ENCODE data around the gene INPP5F.

The INPP5F gene

GRCh38 chr10:119817991-119818888 lies 92.4 kb downstream of the INPP5F start:
- peak; percentile 59 to 61 for DNase-seq (ENCODE audit: low read depth in 2 of 2)

DNA sequence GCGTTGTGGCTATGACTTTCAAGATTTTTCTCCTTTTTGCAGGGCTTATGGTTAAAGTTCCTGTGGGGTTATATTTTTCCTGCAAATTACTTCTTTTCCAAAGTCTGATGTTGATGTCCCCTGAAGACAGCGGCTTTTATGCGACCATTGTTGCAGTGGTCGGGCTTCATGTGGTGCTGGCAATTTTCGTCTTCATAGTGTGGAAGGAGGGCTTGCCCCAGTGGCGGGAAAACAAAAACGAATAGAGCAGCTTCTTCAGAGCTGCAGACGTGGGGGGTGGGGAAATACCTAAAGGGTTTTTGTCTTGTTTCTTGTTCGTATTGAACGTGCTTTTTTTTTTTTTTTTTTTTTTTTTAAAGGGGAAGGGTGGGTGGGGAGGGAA lies 93.0 kb downstream of the INPP5F start:
- DNase-seq (ENCODE audit: low read depth in 2 of 2), result no peak

- no peak for DNase-seq (ENCODE audit: low read depth in 2 of 2)
Observed at GRCh38 chr10:119821182-119821581, 95.3 kb downstream of the INPP5F start.

DNA sequence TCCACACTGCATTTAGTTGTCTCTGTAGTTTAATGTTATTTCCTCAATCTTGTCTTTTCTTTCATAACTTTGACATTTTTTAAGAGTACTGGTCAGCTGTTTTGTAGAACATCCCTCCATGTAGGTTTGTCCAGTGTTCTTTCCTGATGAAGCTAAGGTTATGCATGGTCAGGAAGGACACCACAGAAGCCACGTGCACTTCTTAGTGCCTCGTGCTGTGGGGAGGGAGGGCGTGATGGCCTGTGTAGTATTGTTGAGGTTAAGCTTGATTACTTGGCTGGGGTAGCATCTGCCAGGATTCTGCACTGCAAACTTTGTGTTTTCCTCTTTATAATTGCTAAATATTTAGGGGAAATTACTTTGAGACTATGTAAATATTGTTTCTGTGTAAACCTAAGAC lies 98.4 kb downstream of the INPP5F start:
- no peak for DNase-seq (ENCODE audit: low read depth in 2 of 2)

GRCh38 chr10:119826771-119827170 lies 100.9 kb downstream of the INPP5F start:
- no peak for DNase-seq (ENCODE audit: low read depth in 2 of 2)

DNA sequence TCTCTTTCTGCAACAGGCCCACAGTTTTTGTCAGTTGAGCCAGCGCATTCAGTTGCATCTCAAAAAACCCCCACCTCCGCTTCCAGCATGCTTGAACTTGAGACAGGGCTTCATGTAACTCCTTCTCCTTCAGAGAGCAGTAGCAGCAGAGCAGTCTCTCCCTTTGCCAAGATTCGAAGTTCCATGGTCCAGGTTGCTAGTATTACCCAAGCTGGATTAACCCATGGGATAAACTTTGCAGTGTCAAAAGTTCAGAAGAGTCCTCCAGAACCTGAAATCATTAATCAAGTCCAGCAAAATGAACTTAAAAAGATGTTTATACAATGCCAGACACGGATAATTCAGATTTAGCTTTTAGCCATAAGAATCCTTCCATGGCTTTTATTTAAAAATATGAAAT lies 101.6 kb downstream of the INPP5F start:
- no peak for DNase-seq (ENCODE audit: low read depth in 2 of 2)

DNA sequence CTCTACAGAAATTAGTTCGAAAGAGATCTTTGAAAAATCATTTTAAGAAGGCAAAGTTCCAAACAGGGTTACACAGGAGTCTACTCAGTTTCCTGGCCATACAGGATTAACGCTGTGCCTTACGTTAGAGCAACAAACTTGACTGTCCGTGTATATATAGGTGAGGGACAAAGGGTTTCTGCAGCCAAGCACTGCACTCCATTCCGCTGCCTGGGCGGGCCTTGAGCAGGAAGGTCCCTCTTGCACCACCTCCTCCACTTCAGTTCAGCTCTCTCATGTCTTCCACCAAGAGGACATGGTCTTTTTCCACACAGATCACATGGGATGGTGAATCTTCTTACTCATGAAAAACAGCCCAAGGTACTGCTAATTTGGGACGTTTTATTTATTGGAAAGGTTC lies 103.6 kb downstream of the INPP5F start:
- no peak for DNase-seq (ENCODE audit: low read depth in 2 of 2)

- no peak for DNase-seq (ENCODE audit: low read depth in 2 of 2)
Observed at GRCh38 chr10:119830851-119831250, 105.0 kb downstream of the INPP5F start.

- DNase-seq (ENCODE audit: low read depth in 2 of 2), result no peak
Observed at GRCh38 chr10:119831656-119832055, 105.8 kb downstream of the INPP5F start.

DNA sequence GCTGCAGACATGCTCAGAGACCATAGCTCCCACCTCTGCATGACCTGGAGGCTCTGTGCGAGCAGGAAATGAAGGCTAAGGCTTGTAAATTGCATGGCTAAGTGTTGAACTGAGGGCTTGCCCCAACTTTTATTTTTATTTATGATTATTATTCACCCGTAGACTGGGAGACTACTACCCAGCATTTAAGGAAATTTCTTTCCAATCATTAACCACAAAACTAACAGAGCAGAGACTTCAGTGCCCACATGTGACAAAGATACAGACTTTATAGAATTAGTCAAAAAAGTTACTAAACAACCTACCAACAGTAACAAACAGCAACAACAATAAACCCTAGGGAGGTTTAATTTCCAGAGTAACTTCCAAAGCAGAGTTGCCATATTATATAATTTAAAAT lies 107.1 kb downstream of the INPP5F start:
- DNase-seq (ENCODE audit: low read depth in 2 of 2), result no peak

GRCh38 chr10:119834188-119834587 lies 108.3 kb downstream of the INPP5F start:
- DNase-seq (ENCODE audit: low read depth in 2 of 2), result no peak

- DNase-seq (ENCODE audit: low read depth in 2 of 2), result no peak
Observed at GRCh38 chr10:119845656-119846055, 119.8 kb downstream of the INPP5F start.

DNA sequence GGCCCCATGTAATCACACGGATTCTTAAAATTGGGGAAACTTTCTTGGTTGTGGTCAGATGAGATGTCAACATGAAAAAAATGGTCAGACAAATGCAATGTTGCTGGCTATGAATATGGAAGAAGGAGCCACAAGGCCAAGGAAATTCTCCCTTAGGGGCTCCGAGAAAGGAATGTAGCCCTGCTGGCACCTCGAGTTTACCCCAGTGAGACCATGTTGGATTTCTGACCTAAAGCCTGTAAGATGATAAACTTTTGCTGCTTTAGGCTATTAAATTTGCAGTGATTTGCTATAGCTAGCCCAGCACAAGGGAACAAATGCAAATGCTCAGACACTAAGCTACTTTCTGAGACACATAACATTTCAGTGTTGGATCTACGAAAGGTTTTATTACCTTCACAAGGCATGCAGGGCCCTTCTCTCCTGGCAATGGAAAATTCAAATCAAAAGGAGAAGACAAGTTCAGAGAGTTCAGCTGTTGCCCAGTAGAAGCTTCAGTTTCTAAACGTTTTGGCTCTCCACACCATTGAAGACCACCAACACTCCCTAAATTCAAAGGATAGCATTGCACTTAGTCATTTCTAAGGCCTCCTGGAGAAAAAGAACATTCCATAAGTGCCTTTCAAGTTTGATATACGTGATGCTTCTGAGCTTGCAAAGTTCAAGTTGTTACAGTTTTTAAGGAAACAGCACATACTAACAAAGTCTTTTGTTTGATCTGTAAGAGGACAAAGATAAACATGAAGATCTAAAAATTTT lies 123.4 kb downstream of the INPP5F start:
- DNase-seq (ENCODE audit: low read depth in 2 of 2), result peak; percentile 64 to 67

DNA sequence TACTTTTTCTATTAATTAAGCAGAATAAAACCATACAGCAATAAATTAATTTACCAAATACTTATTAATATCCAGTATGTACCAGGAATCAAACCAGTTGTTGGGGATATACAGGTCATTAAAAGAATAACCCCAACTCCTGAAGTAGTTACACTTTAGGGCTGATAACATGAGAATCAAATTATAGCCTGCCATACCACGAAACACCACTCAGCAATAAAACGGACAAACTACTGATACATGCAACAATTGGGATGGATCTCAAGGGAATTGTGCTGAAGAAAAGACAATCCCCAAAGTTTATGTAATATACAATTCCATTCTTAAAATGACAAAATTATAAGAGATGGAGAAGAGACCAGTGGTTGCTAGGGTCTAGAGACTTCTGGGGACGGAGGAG lies 124.1 kb downstream of the INPP5F start:
- DNase-seq (ENCODE audit: low read depth in 2 of 2), result no peak

DNA sequence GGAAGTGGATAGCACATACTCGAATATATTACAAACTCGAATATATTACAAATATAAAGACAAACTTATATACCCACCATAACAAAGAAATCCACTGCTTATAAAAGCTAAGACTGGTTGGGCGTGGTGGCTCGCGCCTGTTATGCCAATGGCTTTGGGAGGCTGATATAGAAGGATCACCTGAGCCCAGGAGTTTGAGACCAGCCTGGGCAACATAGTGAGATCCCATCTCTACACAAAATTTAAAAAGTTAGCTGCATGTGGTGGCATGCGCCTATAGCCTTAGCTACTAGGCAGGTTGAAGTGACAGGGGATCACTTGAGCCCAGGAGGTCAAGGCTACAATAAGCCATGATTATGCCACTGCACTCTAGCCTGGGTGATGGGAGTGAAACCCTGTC lies 126.4 kb downstream of the INPP5F start:
- DNase-seq (ENCODE audit: low read depth in 2 of 2), result no peak

- DNase-seq (ENCODE audit: low read depth in 2 of 2), result no peak
Observed at GRCh38 chr10:119852822-119853221, 127.0 kb downstream of the INPP5F start.

DNA sequence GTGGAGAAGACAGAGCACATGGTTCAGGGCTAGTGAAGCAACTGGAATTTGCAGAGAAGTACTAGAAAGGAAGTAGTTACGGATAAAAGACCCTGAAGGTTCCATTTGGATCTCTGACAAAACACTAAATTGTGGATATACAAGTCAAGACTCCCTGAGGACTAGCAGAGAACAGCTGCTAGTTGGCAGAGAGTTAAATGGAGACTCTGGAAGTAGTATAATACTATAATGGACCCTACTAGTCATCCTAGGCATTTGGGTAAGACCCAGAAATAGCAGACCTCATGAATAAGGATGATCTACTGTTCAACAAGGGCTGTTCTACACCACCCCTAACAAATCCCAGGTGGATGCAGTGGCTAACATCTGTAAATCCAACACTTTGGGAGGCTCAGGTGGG lies 127.7 kb downstream of the INPP5F start:
- no peak for DNase-seq (ENCODE audit: low read depth in 2 of 2)

DNA sequence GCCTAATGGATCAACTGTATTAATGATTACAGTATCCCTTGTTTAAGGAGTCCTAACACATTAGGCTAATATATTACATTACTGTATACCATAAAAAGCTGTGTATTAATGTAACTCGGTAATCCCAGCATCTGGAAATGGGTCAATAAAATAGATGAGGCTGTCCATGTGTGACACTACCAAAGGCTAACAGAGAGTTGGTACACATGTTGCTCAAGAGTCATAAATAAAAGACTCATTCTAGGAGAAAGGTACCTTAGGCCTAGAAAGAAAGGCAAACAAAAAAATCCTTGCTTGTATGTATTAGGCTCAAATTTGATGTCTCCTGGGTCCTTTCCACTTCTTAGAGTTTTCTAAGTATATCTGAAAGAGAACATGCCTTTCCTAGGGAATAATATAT lies 132.2 kb downstream of the INPP5F start:
- DNase-seq (ENCODE audit: low read depth in 2 of 2), result no peak

- DNase-seq (ENCODE audit: low read depth in 2 of 2), result peak in 1 of 2 experiments; percentile 11
Observed at GRCh38 chr10:119859420-119860258, 133.8 kb downstream of the INPP5F start.

DNA sequence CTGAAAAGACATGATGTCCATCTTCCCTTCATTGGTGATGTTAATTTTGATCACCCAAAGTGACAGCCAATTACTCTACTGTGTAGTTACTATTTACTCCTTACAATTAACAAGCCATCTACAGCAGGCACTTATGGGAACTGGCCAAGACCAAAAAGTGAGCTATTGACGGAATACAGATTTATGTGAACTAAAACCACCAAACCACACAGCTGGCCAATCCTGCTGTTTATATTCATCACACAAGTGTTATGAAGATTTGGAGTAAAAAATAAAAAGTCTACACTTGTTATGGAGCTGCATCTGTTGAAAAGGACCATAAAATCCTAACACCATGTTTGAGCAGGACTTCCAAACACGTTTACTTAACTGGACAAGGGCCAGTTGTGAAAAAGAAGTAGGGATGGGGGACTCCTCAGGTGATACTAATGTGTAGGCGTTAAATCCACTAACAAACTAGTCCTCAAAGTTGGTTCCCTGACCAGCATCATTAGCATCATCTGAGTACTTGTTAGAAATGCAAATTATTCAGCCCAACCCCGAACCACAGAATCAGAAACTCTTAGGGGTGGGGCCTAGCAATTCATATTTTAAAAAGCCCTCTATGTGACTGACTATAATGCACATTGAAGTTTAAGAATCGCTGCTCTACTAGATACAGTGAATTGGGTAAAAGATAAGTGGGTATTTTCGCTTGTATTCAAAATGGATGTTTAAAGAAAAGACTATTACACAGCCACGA lies 135.2 kb downstream of the INPP5F start:
- DNase-seq (ENCODE audit: low read depth in 2 of 2), result no peak

DNA sequence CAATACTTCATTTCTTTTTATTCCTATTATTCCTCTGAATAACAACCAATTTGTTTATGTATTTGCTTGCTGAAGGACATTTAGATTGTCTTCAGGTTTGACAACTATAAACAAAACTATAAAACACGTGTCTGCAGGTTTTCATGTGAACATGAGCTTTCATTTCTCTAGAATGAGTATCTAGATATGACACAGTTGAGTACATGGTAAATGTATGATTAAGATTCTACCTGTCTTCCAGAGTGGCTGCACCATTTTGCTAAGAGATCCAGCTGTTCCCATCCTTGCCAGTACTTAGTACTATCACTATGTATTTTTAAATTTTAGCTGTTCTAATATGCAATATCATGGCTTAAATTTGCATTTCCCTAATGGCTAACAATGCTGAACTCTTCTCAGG lies 136.7 kb downstream of the INPP5F start:
- DNase-seq (ENCODE audit: low read depth in 2 of 2), result no peak
